ENCODE results near the gene SRGAP2C. TPM values are rescaled to one million over a fixed set of nuclear protein-coding genes. Genes with fewer than 3 reads are reported as not detected.
"Not testable (repeated sequence)": the region's sequence is repeated elsewhere in the genome, so short reads cannot be mapped to it uniquely, and the experiment has no call there.

Gene SRGAP2C
- total RNA-seq = 10.5 and 13.9 TPM in 2 replicates
- 6.7 TPM for polyA plus RNA-seq (2012)

DNA sequence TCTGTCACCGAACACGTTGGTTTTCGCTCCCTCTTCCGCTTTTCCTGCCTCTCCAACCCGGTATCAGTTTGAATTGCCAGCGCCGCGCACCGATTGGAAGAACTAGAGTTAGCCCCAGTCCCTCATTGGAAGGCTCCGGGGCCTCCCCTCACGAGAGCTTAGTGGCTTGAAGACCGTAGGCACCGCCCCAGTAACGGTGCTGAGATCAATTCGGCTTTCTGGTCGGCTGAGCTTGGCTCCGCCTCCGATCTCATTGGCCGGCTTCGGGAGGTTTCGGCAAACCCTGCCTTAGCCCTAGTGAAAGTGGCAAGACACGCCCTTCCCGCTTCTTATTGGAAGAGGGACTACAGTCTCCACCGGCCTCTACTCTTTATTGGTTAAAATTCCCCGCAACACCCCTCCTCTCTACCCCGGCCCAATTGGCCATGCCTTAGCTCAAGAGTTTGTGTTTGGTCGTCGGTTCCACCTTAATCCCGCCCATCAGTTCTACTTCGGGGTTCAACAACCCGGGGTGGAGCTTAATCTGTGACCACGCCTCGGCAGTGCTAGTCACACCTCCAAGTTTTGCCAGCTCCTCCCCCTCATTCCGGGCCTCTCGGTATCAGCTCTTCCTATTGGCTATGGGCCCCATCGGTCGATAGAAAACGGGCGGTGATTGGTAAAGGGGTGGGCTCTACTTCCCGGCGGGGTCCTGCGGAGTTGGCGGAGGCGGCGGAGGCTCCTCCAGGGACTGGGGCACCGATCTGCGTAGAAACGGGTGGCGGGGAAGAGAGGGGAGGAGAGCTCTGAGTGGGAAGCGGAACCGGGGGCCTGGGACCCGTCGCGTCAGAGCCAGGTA lies at the start of gene SRGAP2C, which contains the start of gene FAM72B:
Gene SRGAP2C (plus strand): TSS at position 686 of the 838 bp plus-strand sequence. CDS start 2,472 bp downstream, outside the sequence.
Gene FAM72B (minus strand): TSS at position 51 of the 838 bp plus-strand sequence. CDS start 851 bp downstream, outside the sequence.
- DNase-seq (ENCODE audit: low read depth) = peak; percentile 99

GRCh38 chr1:121140393-121140792 lies 44.4 kb upstream of the SRGAP2C start:
- DNase-seq (ENCODE audit: low read depth) = not testable (repeated sequence)

GRCh38 chr1:121148489-121149190 lies 36.1 kb upstream of the SRGAP2C start:
- DNase-seq (ENCODE audit: low read depth) = not testable (repeated sequence)

DNA sequence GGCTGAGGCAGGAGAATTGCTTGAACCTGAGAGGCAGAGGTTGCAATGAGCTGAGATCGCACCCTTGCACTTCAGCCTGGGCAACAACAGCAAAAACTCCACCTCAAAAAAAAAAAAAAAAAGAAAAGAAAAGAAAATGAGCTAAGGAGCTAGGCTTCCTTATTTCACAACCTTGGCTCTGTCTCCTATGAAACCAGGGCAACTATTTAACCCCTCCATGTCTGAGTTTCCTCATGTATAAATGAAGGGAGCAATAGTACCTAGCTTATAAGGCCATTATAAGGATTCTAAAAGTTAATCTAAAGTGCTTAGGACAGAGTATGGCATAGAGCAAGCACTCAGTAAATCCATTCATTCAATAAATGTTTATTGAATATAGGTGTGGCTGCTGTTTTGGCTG lies 33.5 kb upstream of the SRGAP2C start:
- DNase-seq (ENCODE audit: low read depth) = not testable (repeated sequence)

DNA sequence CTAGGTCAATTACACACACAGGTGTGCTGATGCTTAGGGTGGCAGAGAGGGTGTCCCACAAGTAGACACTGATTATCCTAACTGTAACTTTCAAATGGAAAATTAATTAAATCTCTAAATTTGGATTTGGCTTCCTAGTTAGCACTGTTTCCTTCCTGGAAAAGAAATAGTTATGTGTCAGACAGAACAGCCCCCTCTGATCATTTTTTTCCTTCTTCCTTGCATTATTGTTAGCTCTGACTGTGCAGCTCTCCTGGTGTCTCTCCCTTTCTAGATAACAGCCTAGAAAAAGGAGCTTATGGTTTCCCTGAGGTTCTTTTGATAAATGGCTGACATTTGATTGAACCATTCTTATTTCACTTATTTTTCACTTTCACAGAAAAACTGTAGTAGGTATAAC lies 32.0 kb upstream of the SRGAP2C start:
- DNase-seq (ENCODE audit: low read depth) = not testable (repeated sequence)

GRCh38 chr1:121154811-121155210 lies 30.0 kb upstream of the SRGAP2C start:
- DNase-seq (ENCODE audit: low read depth) = not testable (repeated sequence)

DNA sequence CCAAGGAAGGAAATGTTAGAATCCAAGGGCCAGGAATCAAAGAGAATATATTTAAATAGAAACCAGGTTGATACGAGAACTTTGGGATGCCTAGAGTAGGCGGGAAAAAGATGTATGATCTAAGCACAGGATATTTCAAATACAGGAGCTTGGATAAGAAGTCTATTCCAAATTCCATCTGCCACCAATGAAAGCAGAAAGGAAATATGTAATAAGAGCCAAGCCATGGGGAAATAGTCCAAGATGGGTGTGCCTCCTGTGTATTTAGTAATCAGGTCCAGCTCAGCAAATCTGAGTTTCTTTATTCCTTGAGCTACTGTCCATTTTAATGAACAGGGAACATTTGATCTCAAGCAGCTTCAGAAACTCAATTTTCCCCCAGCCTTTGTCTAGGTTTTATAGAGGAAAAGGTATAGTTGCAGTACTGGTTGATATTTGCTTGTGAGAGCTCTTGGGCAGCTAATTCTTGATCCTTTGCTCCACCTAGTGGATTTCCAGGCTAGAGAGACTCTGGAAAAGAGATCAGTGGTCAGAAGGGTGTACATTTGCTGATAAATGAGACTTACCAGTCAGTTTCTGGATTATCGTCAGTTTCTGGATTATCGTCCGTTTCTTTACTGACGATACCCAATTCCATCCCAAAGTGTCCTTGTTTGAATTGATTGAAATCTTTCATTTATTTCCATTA lies 29.0 kb upstream of the SRGAP2C start:
- peak; percentile 22 for DNase-seq (ENCODE audit: low read depth)

GRCh38 chr1:121156958-121157603 lies 27.7 kb upstream of the SRGAP2C start:
- not testable (repeated sequence) for DNase-seq (ENCODE audit: low read depth)

GRCh38 chr1:121157609-121158008 lies 27.2 kb upstream of the SRGAP2C start:
- not testable (repeated sequence) for DNase-seq (ENCODE audit: low read depth)

DNA sequence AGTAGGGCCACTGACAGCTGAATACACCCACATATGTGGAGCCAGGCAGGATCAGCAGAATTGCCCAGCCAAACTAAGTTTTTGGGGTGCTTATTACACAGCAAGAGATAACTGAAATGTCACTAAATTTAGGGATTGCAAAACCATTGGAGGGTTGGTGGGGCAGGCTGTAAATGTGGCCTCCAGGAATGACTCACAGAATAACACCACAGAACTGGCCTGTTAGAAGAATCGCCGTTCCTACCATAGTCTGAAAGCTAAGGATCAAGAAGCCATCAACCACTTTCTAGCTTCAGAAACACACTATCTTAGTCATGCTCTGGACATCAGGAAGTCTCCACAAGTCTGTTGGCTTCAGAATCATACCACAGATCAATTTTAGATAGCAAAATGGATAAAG lies 24.7 kb upstream of the SRGAP2C start:
- not testable (repeated sequence) for DNase-seq (ENCODE audit: low read depth)

DNA sequence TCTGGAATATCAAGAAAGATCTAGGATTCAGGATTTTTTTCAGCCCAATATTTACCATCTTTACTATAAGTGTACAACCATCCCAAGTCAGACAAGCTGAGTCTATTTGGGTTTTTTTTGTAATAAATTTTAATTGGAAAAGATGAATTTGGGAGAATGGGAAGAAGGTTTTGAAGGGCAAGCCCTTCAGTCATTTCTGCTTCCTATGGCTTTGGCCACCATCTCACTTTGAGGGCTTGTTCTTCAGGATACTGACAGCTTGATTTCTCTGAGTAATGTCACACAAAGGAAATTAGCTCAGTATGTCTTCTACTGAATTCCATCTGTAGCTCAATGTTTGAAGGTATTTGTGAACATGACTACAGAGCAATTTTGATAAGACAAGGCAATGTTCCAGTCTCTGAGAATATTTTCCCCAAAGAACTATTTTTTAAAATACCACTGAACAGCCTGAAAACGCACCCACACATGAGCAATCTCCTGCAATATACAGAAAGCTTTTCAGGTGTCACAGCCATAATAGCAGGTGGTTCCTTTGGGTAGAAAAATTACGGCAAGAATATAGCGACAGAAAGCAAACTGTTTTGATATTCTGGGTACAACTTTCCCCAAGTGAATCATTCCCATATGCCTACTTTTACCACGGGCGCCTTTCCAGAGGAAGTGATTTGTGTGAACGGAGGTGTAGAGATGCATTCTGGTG lies 23.4 kb upstream of the SRGAP2C start:
- DNase-seq (ENCODE audit: low read depth) = not testable (repeated sequence)

DNA sequence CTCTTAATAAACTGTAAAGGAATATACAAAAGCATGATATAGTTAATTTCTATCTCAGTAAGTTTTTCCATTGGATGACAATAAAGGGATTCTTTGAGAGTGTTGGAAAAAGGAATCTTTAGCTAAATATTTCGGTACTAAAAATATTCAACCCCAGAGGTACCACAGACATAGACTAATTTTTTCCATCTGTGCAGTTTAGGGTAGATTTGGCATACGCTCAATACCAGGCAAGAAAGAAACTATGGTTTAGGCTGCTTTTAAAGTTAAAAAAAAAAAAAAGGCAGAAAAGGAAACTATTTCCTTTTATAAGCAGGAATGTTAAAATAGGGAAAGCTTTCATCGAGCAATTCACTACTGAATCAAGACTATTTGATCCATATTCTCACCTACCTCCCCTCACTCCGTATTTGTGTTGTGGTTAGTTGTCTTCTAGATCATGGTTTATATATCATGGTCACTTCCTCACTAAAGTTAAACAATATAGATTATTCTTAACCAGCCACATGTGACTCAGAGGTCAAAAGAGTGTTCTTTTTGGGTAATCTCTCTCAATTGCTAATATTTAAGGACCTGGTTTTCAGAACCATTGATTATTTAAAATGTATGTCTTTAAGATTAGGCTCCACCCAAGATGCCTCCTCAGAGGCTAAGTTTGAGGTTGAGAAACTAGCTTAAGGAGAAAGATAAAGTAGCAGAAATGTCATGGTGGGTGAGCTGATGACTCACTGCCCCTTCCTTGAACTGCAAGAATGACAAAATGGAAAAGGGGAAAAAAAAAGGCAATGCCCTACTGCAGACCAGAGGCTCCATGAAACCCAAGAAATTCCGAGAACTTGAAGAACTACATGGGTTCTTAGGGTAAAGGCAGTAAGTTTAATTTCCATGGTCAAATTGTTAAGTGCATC lies 20.7 kb upstream of the SRGAP2C start:
- DNase-seq (ENCODE audit: low read depth) = not testable (repeated sequence)

- not testable (repeated sequence) for DNase-seq (ENCODE audit: low read depth)
These were observed 19.5 kb upstream of the SRGAP2C start for GRCh38 chr1:121165296-121165695.

GRCh38 chr1:121167225-121167738 lies 17.5 kb upstream of the SRGAP2C start:
- DNase-seq (ENCODE audit: low read depth) = not testable (repeated sequence)

- DNase-seq (ENCODE audit: low read depth) = not testable (repeated sequence)
These were observed 16.6 kb upstream of the SRGAP2C start for GRCh38 chr1:121168152-121168668.

DNA sequence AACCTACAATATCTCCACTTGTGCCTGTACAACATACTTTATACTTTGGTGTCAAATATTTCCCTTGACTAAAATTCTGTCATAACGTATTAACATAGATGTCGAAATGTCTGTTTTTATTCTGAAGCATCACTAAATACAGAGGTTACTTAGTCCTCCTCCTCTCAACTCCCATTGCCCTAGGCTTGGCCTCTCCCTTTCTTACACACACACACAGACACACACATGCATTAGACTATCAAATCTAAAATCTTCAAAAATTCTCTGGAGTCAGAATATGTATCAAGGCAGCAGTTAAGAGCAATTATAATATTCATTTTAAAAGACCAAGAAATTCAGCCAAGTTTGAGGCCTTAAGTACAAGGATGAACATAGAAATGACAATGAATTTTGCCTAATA lies 8.1 kb upstream of the SRGAP2C start:
- not testable (repeated sequence) for DNase-seq (ENCODE audit: low read depth)

GRCh38 chr1:121178197-121178596 lies 6.6 kb upstream of the SRGAP2C start:
- DNase-seq (ENCODE audit: low read depth) = not testable (repeated sequence)

- DNase-seq (ENCODE audit: low read depth) = not testable (repeated sequence)
These were observed 908 bp upstream of the SRGAP2C start for GRCh38 chr1:121183867-121184266.
